SK-N-SH (cell line): ENCODE results near the gene SSTR5. TPM values are rescaled to one million over a fixed set of nuclear protein-coding genes. Genes with fewer than 3 reads are reported as not detected.

Source experiments
- CTCF ChIA-PET: fragments of 300-600, 350-600 bp; formaldehyde crosslinking; extraction: SDS; loops from one replicate; lab custom pipeline; 2021; lab: Yijun Ruan, JAX
- POLR2A ChIA-PET: fragments of 350-600 bp; sonication (Branson Sonifier 250); formaldehyde crosslinking; extraction: SDS; loops from one replicate; lab custom pipeline; 2020; ENCODE audit warnings: antibody characterized with exemption, inconsistent platforms; lab: Yijun Ruan, JAX
- DNase-seq: peaks from one replicate; pipeline ENCODE4 v3.0.0; 2012
- H2AFZ ChIP-seq: fragments of 200-600 bp; sonication (generic); 2 replicates; pipeline ENCODE4 v1.8.1; 2016; ENCODE audit warnings: antibody characterized with exemption, mild to moderate bottlenecking, low read depth
- H3F3A ChIP-seq: fragments of 200-600 bp; sonication (generic); replicated peaks from 2 replicates; pipeline ENCODE3; 2016; ENCODE audit warnings: antibody characterized with exemption, mild to moderate bottlenecking; ENCODE audit not compliant: insufficient read depth
- H3K27ac ChIP-seq, 2 experiments: fragments of 200-500 bp in 1 of 2; fragments of 200-600 bp in 1 of 2; sonication (Bioruptor generic) in 1 of 2; sonication (generic), shearing (Covaris generic) in 1 of 2; 2 replicates each; pipeline versions ENCODE4 v1.5.1 to v1.6.1; 2014 to 2016; ENCODE audit warnings: low read depth in 2 of 2, inconsistent platforms in 1 of 2, low read length in 1 of 2, mild to moderate bottlenecking in 1 of 2, mixed read lengths in 1 of 2
- H3K27me3 ChIP-seq: fragments of 200-600 bp; sonication (generic), shearing (Covaris generic); 2 replicates; pipeline ENCODE4 v1.6.1; 2016; ENCODE audit warnings: mixed run types; ENCODE audit not compliant: insufficient read depth
- H3K36me3 ChIP-seq, 2 experiments: fragments of 200-500 bp in 1 of 2; fragments of 200-600 bp in 1 of 2; sonication (Bioruptor generic) in 1 of 2; sonication (generic) in 1 of 2; replicated peaks in 1 of 2; 2 replicates each; pipeline versions ENCODE3 to v1.5.1; 2014 to 2016; ENCODE audit warnings: low read length in 1 of 2, mild to moderate bottlenecking in 1 of 2; ENCODE audit not compliant: insufficient read depth in 2 of 2, control insufficient read depth in 1 of 2
- H3K4me1 ChIP-seq, 2 experiments: fragments of 200-500 bp in 1 of 2; fragments of 200-600 bp in 1 of 2; sonication (Bioruptor generic) in 1 of 2; sonication (generic), shearing (Covaris generic) in 1 of 2; 2 replicates each; pipeline versions ENCODE4 v1.5.1 to v1.6.1; 2014 to 2016; ENCODE audit warnings: low read depth in 1 of 2, low read length in 1 of 2, mixed run types in 1 of 2; ENCODE audit not compliant: insufficient read depth in 2 of 2, control insufficient read depth in 1 of 2
- H3K4me2 ChIP-seq: fragments of 200-600 bp; sonication (generic), shearing (Covaris generic); 2 replicates; pipeline ENCODE4 v1.6.1; 2017; ENCODE audit warnings: mixed run types
- H3K4me3 ChIP-seq, 2 experiments: fragments of 200-500 bp in 1 of 2; fragments of 200-600 bp in 1 of 2; sonication (Bioruptor generic) in 1 of 2; sonication (generic), shearing (Covaris generic) in 1 of 2; 2 replicates each; pipeline versions ENCODE4 v1.5.1 to v1.8.1; 2014 to 2016; ENCODE audit warnings: low read depth in 2 of 2, inconsistent platforms in 1 of 2, low read length in 1 of 2, mild to moderate bottlenecking in 1 of 2, mixed read lengths in 1 of 2, moderate library complexity in 1 of 2
- H3K79me2 ChIP-seq: fragments of 200-600 bp; sonication (generic); 2 replicates; pipeline ENCODE4 v1.8.1; 2017; ENCODE audit warnings: mild to moderate bottlenecking; ENCODE audit not compliant: insufficient read depth
- H3K9ac ChIP-seq: fragments of 200-600 bp; sonication (generic); 2 replicates; pipeline ENCODE4 v1.6.1; 2017; ENCODE audit warnings: mixed run types
- H3K9me2 ChIP-seq: fragments of 200-600 bp; sonication (generic); 2 replicates; pipeline ENCODE4 v1.6.1; 2017; ENCODE audit warnings: mixed run types
- H3K9me3 ChIP-seq: fragments of 200-600 bp; sonication (generic); 2 replicates; pipeline ENCODE4 v1.6.1; 2017; ENCODE audit warnings: mixed run types, mild to moderate bottlenecking, moderate library complexity
- H4K20me1 ChIP-seq: fragments of 200-600 bp; sonication (generic); 2 replicates; pipeline ENCODE4 v1.6.1; 2017; ENCODE audit warnings: mild to moderate bottlenecking, mixed run types; ENCODE audit not compliant: insufficient read depth
- CTCF ChIP-seq: fragments of 200-600 bp; sonication (generic); IDR thresholded peaks from 2 replicates; pipeline ENCODE4 v1.6.1; 2017; ENCODE audit warnings: antibody characterized with exemption, mild to moderate bottlenecking, moderate library complexity
- ELF1 ChIP-seq: IDR thresholded peaks from 2 replicates; pipeline ENCODE4 v1.4.0; 2012
- POLR2AphosphoS5 ChIP-seq: IDR thresholded peaks from 2 replicates; pipeline ENCODE4 v1.6.1; 2012; ENCODE audit warnings: low read depth, low read length
- RAD21 ChIP-seq: IDR thresholded peaks from 2 replicates; pipeline ENCODE4 v1.6.1; 2012; ENCODE audit warnings: mild to moderate bottlenecking, low read length
- RCOR1 ChIP-seq: fragments of 150-350 bp; IDR thresholded peaks from 2 replicates; pipeline ENCODE4 v1.6.1; 2017; ENCODE audit warnings: antibody characterized with exemption, low read length
- RXRA ChIP-seq: IDR thresholded peaks from 2 replicates; pipeline ENCODE4 v1.4.0; 2012; ENCODE audit warnings: low read depth, mild to moderate bottlenecking, borderline replicate concordance
- SMC3 ChIP-seq: IDR thresholded peaks from 2 replicates; pipeline ENCODE4 v1.6.1; 2012; ENCODE audit warnings: low read depth, low read length, improper control_type of control experiment
- TAF1 ChIP-seq: IDR thresholded peaks from 2 replicates; pipeline ENCODE4 v1.6.1; 2012; ENCODE audit warnings: low read depth, mild to moderate bottlenecking, low read length, moderate library complexity, borderline replicate concordance
- YY1 ChIP-seq: IDR thresholded peaks from 2 replicates; pipeline ENCODE4 v1.4.0; 2012; ENCODE audit warnings: low read depth, mild to moderate bottlenecking
- WGBS: methylation state at CpG from one replicate; pipeline ENCODE4 v1.1.6; 2017; ENCODE audit warnings: low lambda C conversion rate; 5-methylcytosine and 5-hydroxymethylcytosine counted together
- polyA plus RNA-seq, 3 experiments: library from polyadenylated mRNA; depleted of rRNA; stranded (reverse); fragments of >200 nt; gene quantifications; 2 replicates each; pipeline ENCODE4 v1.2.3, GENCODE V29; 2012
- TF ChIP-seq, protein P1 (sequence below): IDR thresholded peaks from 2 replicates; pipeline ENCODE4 v1.4.0; 2012; ENCODE audit warnings: low read depth, borderline replicate concordance
- TF ChIP-seq, protein P2 (sequence below): fragments of 150-350 bp; IDR thresholded peaks from 2 replicates; pipeline ENCODE4 v1.6.1; 2017; ENCODE audit warnings: antibody characterized with exemption, low read length, low read depth, borderline replicate concordance
- TF ChIP-seq, protein P3 (sequence below): IDR thresholded peaks from 2 replicates; pipeline ENCODE4 v1.4.0; 2012; ENCODE audit warnings: low read depth
- TF ChIP-seq, protein P4 (sequence below): fragments of 150-350 bp; IDR thresholded peaks from 2 replicates; pipeline ENCODE4 v1.6.1; 2016; ENCODE audit warnings: mild to moderate bottlenecking, low read depth, low read length
- TF ChIP-seq, protein P5 (sequence below): IDR thresholded peaks from 2 replicates; pipeline ENCODE4 v1.4.0; 2012; ENCODE audit warnings: low read depth, borderline replicate concordance

Gene SSTR5
- polyA plus RNA-seq, 1 of the 3 experiments (the other 2 are of a cell fraction), result not detected

GRCh38 chr16:1102921-1103635 lies 30.5 kb downstream of the SSTR5 start:
- CTCF ChIA-PET, result interaction anchor here (0.6 to 1.9 kb wide), 21 partner anchors 9 to 393 kb away, joined by 3 to 14 read pairs (median 4); partner anchors contain the start of genes ANTKMT and GNG13
- H3K9ac ChIP-seq, result no peak overlapping the region
- H2AFZ ChIP-seq, result no peak overlapping the region
- H3K27me3 ChIP-seq, result peaks cover 81% of the 10 kb centered on the region
- POLR2A ChIA-PET, result interaction anchor here (0.6 kb wide), 1 partner anchor 294 kb away, joined by 4 read pairs; no protein-coding TSS in a partner anchor
- no peaks in the 10 kb centered on the region for H3K9me2 ChIP-seq
- H3K4me3 ChIP-seq, result no peak overlapping the region
- no peaks in the 10 kb centered on the region for H3F3A ChIP-seq
- H3K79me2 ChIP-seq, result no peaks in the 10 kb centered on the region
- peak overlapping the region; percentile 70; the same call in 1 of the 2 replicates for H3K4me2 ChIP-seq
- no peaks in the 10 kb centered on the region for H3K36me3 ChIP-seq
- no peak for TF ChIP-seq YY1
- no peak for TF ChIP-seq RXRA
- no peak for TF ChIP-seq POLR2AphosphoS5
- TF ChIP-seq RCOR1, result no peak
- TF ChIP-seq, protein P1, sequence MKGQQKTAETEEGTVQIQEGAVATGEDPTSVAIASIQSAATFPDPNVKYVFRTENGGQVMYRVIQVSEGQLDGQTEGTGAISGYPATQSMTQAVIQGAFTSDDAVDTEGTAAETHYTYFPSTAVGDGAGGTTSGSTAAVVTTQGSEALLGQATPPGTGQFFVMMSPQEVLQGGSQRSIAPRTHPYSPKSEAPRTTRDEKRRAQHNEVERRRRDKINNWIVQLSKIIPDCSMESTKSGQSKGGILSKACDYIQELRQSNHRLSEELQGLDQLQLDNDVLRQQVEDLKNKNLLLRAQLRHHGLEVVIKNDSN, result no peak
- TF ChIP-seq, protein P2, sequence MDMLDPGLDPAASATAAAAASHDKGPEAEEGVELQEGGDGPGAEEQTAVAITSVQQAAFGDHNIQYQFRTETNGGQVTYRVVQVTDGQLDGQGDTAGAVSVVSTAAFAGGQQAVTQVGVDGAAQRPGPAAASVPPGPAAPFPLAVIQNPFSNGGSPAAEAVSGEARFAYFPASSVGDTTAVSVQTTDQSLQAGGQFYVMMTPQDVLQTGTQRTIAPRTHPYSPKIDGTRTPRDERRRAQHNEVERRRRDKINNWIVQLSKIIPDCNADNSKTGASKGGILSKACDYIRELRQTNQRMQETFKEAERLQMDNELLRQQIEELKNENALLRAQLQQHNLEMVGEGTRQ, result no peak
- no peak for TF ChIP-seq TAF1
- peak; percentile 44 for TF ChIP-seq SMC3
- TF ChIP-seq, protein P3, sequence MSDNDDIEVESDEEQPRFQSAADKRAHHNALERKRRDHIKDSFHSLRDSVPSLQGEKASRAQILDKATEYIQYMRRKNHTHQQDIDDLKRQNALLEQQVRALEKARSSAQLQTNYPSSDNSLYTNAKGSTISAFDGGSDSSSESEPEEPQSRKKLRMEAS, result no peak
- TF ChIP-seq CTCF, result peak; percentile 56
- no peak for TF ChIP-seq ELF1
- TF ChIP-seq, protein P4, sequence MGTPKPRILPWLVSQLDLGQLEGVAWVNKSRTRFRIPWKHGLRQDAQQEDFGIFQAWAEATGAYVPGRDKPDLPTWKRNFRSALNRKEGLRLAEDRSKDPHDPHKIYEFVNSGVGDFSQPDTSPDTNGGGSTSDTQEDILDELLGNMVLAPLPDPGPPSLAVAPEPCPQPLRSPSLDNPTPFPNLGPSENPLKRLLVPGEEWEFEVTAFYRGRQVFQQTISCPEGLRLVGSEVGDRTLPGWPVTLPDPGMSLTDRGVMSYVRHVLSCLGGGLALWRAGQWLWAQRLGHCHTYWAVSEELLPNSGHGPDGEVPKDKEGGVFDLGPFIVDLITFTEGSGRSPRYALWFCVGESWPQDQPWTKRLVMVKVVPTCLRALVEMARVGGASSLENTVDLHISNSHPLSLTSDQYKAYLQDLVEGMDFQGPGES, result no peak
- TF ChIP-seq, protein P5, sequence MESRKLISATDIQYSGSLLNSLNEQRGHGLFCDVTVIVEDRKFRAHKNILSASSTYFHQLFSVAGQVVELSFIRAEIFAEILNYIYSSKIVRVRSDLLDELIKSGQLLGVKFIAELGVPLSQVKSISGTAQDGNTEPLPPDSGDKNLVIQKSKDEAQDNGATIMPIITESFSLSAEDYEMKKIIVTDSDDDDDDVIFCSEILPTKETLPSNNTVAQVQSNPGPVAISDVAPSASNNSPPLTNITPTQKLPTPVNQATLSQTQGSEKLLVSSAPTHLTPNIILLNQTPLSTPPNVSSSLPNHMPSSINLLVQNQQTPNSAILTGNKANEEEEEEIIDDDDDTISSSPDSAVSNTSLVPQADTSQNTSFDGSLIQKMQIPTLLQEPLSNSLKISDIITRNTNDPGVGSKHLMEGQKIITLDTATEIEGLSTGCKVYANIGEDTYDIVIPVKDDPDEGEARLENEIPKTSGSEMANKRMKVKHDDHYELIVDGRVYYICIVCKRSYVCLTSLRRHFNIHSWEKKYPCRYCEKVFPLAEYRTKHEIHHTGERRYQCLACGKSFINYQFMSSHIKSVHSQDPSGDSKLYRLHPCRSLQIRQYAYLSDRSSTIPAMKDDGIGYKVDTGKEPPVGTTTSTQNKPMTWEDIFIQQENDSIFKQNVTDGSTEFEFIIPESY, result no peak
- TF ChIP-seq RAD21, result peak; percentile 59
- H3K4me1 ChIP-seq, result no peaks in the 10 kb centered on the region; a peak in 1 of 4 replicates
- WGBS, result 6% methylated on average over 21 of the region's 61 CpGs
- peaks cover 17% of the 10 kb centered on the region for H4K20me1 ChIP-seq
- H3K27ac ChIP-seq, result no peak overlapping the region
- DNase-seq, result peak; percentile 93
- H3K9me3 ChIP-seq, result no peaks in the 10 kb centered on the region
